ENCODE data around the gene NOC2L. TPM values are rescaled to one million over a fixed set of nuclear protein-coding genes. Genes with fewer than 3 reads are reported as not detected.

NOC2L gene
- total and polyA plus RNA-seq, 8 donors: 44.9 to 76.8 (median 55.2) TPM

DNA sequence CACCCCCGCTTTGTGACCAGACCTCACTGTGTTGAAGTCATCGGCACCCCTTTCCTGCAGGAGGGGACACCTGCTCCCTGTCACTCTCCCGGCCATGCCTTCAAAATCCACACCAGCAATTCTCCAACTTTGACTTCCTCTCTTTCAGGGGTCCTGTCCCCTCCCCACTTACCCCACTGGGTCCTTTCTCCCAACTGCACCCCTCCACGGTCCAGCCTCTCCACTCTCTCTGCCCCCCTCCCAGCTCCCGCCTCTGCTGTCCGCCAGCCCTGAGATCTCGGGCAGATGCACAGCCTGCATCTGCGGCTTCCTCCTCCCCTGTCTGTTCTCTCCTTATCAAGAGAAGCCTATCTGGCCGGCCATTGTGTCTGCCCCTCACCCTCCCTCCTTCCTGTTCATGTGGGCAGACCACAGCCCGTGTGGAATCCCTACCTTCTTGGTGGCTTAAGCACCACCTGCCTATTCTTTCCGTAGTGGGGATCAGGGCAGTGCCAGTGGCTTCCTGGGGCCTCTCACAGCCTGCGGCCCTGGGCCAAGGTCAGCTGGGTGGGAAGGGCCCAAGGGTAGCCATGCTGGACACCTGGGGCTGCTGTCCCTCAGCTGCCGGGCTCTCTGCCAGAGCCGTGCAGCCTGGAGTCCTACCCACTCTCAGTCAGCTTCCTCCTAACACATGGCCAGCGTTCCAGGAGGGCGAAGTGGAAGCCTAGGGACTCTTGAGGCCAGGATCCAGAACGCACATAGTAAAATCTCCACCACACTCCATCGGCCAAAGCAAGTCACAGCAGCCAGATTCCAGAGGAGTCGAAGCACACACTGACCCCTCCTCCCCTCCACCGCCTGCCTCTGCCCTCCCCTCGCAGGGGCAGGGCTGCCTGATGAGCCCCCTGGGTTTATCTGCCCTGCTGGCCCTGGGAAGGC is 46.0 kb upstream of the NOC2L start:
- no peak overlapping the region for H3K4me3 ChIP-seq
- H3K4me1 ChIP-seq: peaks cover 12 to 37% of the 10 kb centered on the region in 2 donors
- H3K9me3 ChIP-seq: no peaks in the 10 kb centered on the region
- H3K36me3 ChIP-seq: no peaks in the 10 kb centered on the region
- TF ChIP-seq, protein P1, sequence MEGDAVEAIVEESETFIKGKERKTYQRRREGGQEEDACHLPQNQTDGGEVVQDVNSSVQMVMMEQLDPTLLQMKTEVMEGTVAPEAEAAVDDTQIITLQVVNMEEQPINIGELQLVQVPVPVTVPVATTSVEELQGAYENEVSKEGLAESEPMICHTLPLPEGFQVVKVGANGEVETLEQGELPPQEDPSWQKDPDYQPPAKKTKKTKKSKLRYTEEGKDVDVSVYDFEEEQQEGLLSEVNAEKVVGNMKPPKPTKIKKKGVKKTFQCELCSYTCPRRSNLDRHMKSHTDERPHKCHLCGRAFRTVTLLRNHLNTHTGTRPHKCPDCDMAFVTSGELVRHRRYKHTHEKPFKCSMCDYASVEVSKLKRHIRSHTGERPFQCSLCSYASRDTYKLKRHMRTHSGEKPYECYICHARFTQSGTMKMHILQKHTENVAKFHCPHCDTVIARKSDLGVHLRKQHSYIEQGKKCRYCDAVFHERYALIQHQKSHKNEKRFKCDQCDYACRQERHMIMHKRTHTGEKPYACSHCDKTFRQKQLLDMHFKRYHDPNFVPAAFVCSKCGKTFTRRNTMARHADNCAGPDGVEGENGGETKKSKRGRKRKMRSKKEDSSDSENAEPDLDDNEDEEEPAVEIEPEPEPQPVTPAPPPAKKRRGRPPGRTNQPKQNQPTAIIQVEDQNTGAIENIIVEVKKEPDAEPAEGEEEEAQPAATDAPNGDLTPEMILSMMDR (IDR thresholded peaks at IDR 0.05): no peak
- peaks cover 0 to 62% of the 10 kb centered on the region in 2 donors for H3K27me3 ChIP-seq
- intact Hi-C loops (cut with DNase I): no loop called here
- no peak overlapping the region for H3K27ac ChIP-seq
- ATAC-seq (peak; percentile 64), DNase-seq (peak; percentile 46 to 75 (median 54))

DNA sequence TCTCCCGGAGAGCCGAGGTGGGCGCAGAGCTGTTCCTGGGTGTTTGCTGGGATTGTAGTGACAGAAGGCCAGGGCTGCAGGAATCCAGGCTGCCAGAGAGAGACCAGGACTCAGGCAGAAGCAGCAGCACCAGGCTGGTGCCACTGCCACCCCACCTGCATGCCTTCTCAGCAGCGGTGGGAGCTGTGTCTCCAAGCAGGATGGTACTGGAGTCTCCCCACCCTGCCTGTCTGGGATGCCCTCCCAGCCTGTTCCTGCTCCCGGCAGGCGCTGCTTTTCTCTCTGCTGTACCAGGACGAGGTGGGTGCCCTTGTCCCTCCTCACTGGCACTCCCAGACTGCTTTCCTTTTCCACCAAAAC is 45.3 kb upstream of the NOC2L start:
- TF ChIP-seq, protein P1 (IDR thresholded peaks at IDR 0.05): no peak
- Histone ChIP-seq H3K27ac (no peak overlapping the region), H3K4me1 (peaks cover 12 to 43% of the 10 kb centered on the region in 2 donors), H3K9me3 (no peaks in the 10 kb centered on the region), H3K4me3 (no peak overlapping the region), H3K36me3 (no peaks in the 10 kb centered on the region), H3K27me3 (peaks cover 0 to 68% of the 10 kb centered on the region in 2 donors)
- intact Hi-C loops (cut with DNase I): no loop called here
- ATAC-seq (no peak), DNase-seq (peak in 1 of 4 donors; percentile 50)

DNA sequence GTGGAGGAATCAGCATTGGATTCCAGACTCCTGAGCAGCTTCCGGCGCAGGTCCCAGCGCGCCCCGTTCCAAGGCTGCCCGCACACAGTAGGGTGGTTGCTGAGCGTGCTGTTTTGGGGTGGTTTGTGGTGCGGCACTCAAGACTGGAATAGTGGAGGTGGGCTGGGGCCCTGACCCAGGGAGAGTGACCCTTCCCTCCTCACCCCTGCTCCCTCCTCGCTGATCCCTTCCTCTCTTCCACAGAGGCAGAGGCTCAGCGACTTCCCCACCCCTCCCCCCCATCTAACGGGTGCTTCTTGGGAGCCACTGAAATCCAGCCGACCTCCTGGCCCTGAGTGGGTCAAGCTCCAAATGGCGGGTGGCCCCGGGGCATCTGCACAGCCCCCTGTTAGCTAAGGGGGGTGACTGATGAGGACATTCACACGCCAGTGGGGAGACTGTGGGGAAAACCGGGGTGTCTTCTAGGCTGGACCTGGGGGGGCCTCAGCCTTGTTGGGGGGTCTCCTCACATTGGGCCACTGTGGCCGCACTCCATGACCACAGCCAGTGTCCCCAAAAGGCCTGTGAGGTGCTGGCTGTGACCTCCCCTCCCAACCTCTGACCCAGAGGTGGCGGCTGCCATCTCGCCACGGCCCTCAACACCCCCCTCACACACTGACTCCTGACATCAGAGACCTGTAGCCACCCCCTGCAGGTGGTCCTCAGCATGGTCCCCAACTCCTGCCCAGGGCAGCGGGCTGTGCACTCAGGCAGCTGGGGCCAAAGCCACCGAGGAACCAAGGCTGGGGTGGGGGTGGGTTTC is 44.8 kb upstream of the NOC2L start:
- DNase-seq: peak in 1 of 4 donors; percentile 60

DNA sequence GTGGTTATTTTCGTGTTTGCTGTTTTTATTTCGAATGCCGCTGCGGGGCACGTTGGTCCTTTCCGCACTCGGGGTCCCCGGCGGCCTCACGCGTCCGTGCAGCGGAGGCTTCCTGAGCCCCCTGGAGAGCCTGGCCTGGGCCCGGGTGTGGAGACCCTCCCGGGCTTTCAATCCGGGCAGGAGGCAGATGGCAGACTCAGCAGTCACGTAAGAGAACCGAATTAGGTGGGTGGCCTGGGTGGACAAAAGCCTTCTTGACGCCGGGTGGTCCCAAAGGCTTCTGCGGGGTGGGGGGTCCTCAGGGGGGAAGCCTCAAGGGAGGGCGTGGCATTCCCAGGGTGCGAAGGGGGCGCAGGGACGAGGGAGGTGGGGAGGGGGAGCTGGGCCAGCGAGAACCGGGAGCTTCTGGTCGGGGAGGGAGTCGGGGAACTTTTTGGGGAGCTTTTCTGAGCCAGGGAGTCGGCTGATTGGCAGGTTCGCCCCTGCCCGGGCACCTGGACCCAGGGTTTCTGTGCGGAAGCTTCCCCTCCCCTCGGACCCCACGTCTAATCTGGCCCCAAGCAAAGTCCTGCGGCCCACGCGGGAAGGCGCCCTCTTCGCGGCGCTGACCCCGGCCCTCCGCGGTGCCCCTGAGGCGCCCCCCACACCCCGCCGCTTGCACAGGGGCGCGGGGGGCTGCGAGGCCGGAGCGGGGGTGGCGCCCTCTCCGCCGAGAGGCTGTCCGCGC is 42.2 kb upstream of the NOC2L start:
- peaks cover 12 to 57% of the 10 kb centered on the region in 2 donors for H3K4me1 ChIP-seq
- ATAC-seq (no peak), DNase-seq (peak in 2 of 4 donors; percentile 39 to 71)
- peak overlapping the region; percentile 64 to 67 for H3K4me3 ChIP-seq
- H3K9me3 ChIP-seq: no peaks in the 10 kb centered on the region
- TF ChIP-seq, protein P1 (IDR thresholded peaks at IDR 0.05): no peak
- H3K36me3 ChIP-seq: no peaks in the 10 kb centered on the region
- intact Hi-C loops (cut with DNase I): no loop called here
- peak overlapping the region; percentile 94 to 96 for H3K27ac ChIP-seq
- peaks cover 11 to 99% of the 10 kb centered on the region in 2 donors for H3K27me3 ChIP-seq

More for the DNA sequence above, 44.8 kb upstream of the NOC2L start:
- H3K36me3 ChIP-seq: no peaks in the 10 kb centered on the region
- no peaks in the 10 kb centered on the region for H3K9me3 ChIP-seq
- no peak overlapping the region for H3K27ac ChIP-seq
- ATAC-seq: no peak
- no peak overlapping the region for H3K4me3 ChIP-seq
- H3K27me3 ChIP-seq: peaks cover 3 to 74% of the 10 kb centered on the region in 2 donors
- intact Hi-C loops (cut with DNase I): no loop called here
- TF ChIP-seq, protein P1 (IDR thresholded peaks at IDR 0.05): no peak
- peaks cover 12 to 49% of the 10 kb centered on the region in 2 donors for H3K4me1 ChIP-seq
